NCI-H345 (cell line): Measurements from ENCODE around the gene PRR7.

Experiments used
- DNase-seq: peaks from one replicate; lab custom pipeline; 2025; lab: John Stamatoyannopoulos, UW

Gene PRR7

DNA sequence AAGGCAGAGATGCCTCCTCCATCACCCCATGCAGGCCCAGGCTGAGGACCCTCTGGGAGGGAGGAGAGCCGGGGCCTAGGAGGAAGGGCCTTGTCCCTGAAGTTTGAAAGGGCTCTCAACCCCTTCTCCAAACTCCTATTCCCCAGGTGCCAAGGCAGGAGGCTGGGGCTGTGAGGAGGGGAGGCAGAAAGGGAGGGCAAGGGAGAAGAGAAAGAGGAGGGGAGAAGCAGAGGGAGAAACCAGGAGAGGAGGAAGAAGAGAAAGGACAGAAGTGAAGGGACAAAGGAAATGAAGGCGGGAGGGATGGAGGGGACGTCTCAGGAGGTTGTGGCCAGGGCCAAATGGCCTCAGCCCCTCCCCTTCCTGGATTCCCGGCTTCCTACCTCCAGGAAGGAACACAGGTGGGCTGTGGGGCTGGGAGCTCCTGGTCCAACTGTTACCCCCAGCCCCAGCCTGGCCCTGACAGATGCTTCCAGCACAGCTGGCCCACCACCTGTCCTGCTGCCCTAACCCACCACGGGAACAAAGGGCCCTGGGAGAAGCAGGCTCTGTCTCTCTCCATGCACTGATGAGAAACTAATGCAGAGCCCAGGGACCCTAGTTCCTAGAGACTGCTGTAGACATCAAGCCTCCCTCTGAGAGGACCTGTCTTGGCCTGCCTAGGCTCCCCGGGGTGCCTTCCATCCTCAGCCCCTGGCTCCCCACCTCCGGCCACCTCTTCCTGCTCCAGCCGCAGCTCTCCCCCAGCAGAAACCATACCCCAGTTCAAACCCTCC lies 23.3 kb downstream of the PRR7 start:
- peak; percentile 61 for DNase-seq

DNA sequence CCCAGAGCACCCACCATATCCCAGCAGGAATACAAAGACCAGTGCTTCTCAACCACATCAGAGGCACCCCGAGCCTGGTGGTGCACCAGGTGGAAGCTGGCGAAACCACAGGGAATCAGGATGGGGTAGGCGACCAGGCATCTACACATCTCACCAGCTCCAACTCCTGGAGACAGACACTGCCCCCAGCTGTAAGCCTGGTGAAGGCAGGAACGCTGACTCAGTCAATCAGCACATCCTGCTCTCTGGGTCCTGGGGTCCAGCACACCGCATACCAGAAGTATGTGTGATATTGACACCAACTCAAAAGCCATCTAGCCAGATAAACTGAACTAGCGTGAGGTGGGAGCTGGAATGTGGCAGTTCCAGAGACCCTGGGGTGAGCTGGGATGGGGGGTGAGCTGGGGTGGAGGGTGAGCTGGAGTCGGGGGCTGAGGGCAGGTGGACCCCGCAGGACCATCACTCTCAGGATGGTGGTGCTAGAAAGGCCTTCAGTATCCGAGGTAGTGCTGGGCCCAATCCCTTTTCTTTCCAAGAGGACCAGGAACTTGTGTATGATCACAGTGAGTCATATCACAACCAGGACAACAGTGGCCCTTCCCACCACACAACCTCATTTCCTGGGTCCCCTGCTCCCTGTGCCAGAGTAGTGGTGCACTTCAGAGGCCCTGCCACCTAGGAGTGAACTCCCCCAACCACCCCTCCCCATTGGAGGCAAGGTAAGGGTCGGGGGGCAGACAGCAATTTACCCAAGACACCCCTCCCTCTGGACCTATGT lies 24.3 kb downstream of the PRR7 start:
- DNase-seq: no peak

DNA sequence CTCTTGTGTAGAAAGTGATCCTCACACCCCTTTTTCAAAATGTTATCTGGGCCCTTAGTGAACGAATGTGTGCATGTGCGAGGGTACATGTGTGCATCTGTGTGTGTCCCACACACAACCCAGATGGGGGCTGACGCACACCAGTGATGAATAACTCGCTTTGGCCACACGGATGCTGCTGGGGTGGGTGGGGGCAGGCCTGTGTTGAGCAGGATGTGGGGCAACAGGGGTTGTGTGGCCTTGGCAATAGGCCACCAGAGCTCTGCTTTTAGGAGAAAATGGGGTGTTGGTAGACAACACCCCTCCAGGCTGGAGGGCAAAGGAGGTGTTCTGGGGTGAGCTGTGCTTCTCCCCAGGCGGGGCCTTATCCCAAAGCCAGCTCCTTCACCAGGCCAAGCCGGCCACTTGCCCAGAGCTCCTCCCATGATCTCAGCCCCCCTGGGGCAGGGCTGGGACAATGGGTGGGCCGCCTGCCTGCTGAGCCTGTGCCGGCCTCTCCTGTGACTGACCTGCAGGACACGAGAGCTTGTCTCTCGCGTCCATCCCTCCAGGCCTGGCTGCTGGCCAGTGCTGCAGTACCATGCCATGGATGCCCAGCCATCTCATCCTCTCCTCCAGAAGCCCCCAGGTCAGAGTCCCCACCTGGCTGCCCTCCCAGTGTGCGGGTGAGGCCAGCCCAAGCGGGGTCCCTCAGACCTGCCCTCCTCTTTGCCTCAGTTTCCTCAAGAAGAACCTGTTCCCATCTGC lies 25.2 kb downstream of the PRR7 start:
- DNase-seq: no peak

- DNase-seq: peak; percentile 57
These were observed 26.1 kb downstream of the PRR7 start for GRCh38 chr5:177472460-177473442.

- peak; percentile 78 for DNase-seq
These were observed 26.9 kb downstream of the PRR7 start, which contains the start of gene DBN1 for GRCh38 chr5:177473443-177474001. TSS of gene DBN1 (minus strand) at chr5:177473634. CDS start at chr5:177473521, 113 bp downstream.

DNA sequence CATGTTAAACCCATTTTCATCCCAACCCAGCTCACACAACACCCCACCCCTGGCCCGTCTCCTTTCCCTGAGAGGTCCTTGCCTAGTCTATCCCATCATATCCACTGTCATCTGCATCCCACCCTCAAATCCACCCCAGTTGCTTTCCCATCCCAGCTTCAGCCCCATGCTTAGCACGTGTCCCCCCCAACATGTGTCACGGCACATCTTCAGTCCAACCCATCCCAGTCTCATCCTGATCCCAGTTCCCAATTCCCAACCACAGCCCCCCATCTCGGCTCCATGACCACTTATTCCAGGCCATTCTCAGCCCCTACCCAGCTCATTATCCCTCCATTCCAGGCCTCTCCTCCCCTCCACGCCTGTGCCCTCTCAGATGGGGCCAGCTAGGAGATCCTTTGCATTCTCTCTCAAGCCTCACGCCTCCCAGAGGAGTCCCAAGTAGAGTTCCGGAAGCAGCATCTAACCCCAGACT lies 27.4 kb downstream of the PRR7 start:
- DNase-seq: no peak

DNA sequence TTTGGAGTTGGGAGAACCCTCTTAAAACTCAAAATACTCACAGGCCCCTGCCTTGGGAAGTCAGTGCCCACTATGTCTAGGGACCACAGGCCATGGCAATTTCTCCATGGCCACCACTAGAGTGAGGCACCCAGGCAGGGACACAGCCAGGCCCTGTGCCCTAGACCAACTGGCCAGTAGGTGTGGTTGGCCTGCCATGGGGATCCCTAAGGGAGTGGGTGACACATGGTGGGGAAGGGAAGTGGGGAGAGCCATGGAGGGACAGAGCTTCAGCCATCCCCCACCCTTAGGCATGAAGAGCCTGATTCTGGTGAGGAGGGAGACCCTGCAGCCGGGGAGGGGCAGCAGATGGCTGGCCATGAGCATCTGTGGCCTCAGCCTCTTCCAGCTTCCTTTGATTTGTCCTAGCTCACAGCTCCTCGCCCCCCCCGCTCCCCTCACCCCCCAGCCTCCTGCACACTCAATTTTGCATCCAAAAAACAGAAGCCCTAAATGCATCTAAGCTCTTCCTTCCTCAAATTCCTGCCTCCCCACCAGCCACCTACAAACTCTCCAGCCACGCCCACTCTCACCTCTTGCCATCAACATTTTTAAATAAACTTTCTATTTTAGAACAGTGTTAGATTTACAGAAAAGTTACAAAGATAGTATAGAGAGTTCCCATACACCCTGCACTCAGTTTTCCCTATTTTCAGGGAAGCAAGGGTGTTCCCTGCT lies 28.4 kb downstream of the PRR7 start:
- no peak for DNase-seq

DNA sequence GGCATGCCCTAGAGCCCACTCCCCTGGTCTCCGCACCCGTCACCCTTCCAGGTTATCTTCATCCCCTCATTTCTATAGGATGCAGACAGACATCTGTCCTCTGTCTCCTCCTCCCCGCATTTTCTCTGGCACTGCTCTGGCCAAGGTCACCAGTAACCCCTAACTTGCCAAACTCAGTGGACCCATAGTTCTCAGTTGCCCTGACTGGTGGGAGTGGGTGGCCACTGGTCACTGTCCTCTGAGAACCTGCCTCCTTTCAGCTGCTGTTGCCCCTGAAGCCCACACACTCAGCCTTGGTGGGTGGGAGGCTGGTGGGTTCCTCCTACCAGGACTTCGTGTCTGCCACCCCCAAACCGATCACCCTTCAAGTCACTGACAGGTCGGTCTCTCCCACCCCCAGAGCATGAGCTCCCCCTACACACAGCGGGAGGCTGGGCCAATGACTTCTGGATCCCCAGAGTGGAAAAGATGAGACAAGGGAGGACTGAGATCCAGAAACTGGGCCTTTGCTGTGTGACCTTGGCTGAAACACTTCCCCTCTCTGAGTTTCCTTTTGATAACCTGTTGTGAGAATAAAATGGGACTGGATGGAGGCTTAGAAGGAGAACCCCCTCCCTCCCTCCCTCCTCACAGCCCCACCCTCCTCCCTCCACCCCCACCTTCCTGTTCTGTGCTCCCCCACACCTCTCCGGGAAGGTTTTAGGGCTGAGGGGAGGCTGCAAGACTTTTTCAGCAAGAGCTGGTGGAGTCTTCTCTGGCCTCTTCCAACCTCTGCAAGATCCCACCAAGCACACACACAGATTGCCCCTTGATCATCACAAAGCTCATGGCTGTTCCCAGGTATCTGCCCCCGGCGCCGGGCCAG lies 29.2 kb downstream of the PRR7 start:
- DNase-seq: no peak

DNA sequence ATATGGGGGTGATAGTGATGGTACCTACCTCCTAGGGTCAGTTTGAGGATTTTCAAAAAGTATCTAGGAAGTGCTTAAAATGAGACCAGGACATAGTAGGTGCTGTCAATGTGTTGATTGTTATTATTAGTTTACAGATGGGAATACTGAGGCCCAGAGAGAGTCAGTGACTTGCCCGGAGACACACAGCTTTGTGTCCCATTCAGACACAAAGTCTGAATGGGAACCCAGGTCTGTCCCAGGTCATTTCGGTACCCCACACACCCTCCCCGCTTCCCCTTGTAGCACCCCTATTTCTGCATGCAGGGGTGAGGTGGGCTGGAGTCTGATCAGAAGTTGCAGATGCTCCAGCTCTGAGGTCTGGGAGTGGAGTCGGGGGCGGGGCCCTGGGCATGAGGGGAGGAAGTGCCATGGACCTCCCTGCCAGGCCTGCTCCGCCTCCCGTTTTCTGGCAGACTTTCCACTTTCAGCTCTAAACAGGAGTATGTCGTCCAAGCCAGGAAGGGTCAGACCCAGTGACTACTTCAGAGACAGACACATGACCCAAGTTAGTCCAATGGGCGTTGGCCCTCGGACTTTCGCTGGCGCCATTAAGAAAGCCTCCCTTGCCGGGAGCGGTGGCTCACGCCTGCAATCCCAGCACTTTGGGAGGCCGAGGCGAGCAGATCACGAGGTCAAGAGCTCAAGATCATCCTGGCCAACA lies 30.1 kb downstream of the PRR7 start:
- no peak for DNase-seq

GRCh38 chr5:177477701-177478477 lies 31.3 kb downstream of the PRR7 start:
- DNase-seq: no peak

GRCh38 chr5:177478711-177479646 lies 32.4 kb downstream of the PRR7 start:
- no peak for DNase-seq

GRCh38 chr5:177479774-177480173 lies 33.2 kb downstream of the PRR7 start:
- no peak for DNase-seq

DNA sequence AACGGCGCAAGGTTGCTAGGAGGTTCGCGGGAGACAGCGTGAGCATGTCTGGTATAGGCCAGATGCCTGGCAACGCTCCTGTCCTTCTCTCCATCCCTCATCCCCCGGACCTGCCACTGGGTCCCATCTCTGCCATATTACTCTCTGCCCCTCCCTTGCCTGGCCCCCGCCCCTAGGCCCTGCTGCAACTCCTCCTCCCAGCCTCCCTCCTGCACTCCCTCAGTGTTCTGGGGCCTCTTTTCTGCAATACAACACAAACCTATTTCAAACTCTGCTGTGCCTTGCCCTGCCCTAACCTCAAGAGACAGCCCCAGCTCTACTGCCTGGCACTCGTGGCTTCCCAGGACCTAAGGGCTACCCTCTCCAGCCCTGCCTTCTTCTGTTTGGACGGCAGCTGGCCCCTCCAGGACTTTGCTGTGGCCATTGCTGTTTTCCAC lies 35.8 kb downstream of the PRR7 start:
- no peak for DNase-seq

DNA sequence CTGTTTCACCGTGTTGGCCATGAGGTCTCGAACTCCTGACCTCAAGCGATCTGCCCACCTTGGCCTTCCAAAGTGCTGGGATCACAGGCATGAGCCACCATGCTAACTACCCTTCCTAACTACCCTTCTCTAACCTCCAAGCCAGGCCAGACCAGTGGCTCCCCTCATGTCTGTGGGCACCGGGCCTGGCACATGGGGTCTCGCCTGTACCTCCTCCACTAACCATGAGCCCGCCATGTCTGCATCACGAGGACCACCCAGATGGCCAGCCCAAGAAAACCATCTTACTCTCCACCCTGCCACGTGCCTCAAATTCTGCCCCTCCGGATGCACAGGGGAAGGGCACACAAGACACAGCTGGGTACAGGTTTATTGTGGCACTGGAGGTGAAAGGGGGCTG lies 36.4 kb downstream of the PRR7 start:
- no peak for DNase-seq

DNA sequence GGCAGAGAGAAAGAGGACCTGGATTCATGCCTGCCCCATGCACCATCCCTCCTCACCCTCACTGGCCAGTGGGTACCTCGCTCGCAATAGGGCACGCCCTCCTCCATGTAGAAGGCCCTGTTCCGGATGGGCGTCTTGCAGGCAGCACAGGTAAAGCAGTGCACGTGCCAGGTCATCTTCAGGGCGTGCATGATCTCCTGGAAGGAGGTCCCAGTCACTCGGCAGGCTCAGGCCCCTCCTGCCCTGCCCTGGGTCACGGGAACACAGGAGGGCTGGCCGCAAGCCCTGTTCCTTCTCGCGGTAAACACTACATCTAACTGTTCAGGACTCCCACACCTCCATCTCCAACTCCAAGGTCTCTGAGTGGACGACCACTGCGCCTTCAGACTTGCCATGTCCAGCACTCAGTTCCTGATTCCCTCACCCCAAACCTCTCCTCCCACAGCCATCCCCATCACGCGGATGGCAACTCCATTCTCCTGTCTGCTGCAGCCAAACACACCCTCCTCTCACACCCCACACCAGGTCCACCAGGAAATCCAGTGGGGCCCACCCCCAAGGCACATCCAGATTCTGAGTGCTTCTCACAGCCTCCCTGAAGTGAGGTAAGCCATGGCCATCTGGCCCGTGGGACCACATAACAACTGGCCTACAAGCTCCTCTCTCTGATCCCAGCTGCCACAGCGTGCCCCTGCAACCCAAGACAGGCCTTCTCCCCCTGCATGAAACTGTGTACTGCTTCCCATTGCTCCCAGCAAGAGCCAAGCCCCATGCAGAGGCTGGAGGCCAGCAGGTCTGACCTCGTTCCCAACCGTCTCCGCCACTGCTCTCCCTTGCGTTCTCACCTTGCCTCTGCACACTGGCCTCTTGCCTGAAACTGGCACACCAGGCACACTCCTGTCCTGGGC lies 37.6 kb downstream of the PRR7 start:
- no peak for DNase-seq
